22Rv1 (cell line): ENCODE data around the gene ITPR2.
"Not testable (repeated sequence)": the region's sequence is repeated elsewhere in the genome, so short reads cannot be mapped to it uniquely, and the experiment has no call there.

Experiments used
- H3K27ac ChIP-seq: fragments of 450-650 bp; 2 replicates; pipeline ENCODE4 v1.5.1; 2017
- CTCF ChIP-seq: fragments of 450-650 bp; IDR thresholded peaks from 2 replicates; pipeline ENCODE4 v1.5.1; 2017; ENCODE audit warnings: mild to moderate bottlenecking
- ZFX ChIP-seq: fragments of 450-650 bp; IDR thresholded peaks from 2 replicates; pipeline ENCODE4 v1.6.1; 2017; ENCODE audit warnings: antibody characterized with exemption, borderline replicate concordance

ITPR2 gene

GRCh38 chr12:26606911-26607310 is 226.1 kb downstream of the ITPR2 start:
- TF ChIP-seq ZFX (no peak), CTCF (no peak)

GRCh38 chr12:26604813-26605212 is 228.2 kb downstream of the ITPR2 start:
- not testable (repeated sequence) for H3K27ac ChIP-seq

More at GRCh38 chr12:26606911-26607310, 226.1 kb downstream of the ITPR2 start:
- H3K27ac ChIP-seq: no peak overlapping the region

GRCh38 chr12:26599096-26599695 is 233.8 kb downstream of the ITPR2 start:
- TF ChIP-seq CTCF: no peak
- no peak for TF ChIP-seq ZFX
- H3K27ac ChIP-seq: no peak overlapping the region

- no peak overlapping the region for H3K27ac ChIP-seq
- TF ChIP-seq ZFX (no peak), CTCF (no peak)
Measured at GRCh38 chr12:26595806-26596205, 237.2 kb downstream of the ITPR2 start.

GRCh38 chr12:26580619-26581018 is 252.4 kb downstream of the ITPR2 start:
- TF ChIP-seq CTCF: no peak
- no peak for TF ChIP-seq ZFX
- H3K27ac ChIP-seq: no peak overlapping the region

GRCh38 chr12:26576266-26576665 is 256.7 kb downstream of the ITPR2 start:
- no peak overlapping the region for H3K27ac ChIP-seq
- TF ChIP-seq CTCF (no peak), ZFX (no peak)

- TF ChIP-seq CTCF (no peak), ZFX (no peak)
- no peak overlapping the region for H3K27ac ChIP-seq
Measured at GRCh38 chr12:26573225-26573909, 259.6 kb downstream of the ITPR2 start.
